HK-2 (cell line): ENCODE measurements around the gene HASPIN.

Experiments used
- DNase-seq: peaks from one replicate; pipeline ENCODE4 v3.0.0-alpha.2; 2018; ENCODE audit not compliant: unreplicated experiment

HASPIN gene

DNA sequence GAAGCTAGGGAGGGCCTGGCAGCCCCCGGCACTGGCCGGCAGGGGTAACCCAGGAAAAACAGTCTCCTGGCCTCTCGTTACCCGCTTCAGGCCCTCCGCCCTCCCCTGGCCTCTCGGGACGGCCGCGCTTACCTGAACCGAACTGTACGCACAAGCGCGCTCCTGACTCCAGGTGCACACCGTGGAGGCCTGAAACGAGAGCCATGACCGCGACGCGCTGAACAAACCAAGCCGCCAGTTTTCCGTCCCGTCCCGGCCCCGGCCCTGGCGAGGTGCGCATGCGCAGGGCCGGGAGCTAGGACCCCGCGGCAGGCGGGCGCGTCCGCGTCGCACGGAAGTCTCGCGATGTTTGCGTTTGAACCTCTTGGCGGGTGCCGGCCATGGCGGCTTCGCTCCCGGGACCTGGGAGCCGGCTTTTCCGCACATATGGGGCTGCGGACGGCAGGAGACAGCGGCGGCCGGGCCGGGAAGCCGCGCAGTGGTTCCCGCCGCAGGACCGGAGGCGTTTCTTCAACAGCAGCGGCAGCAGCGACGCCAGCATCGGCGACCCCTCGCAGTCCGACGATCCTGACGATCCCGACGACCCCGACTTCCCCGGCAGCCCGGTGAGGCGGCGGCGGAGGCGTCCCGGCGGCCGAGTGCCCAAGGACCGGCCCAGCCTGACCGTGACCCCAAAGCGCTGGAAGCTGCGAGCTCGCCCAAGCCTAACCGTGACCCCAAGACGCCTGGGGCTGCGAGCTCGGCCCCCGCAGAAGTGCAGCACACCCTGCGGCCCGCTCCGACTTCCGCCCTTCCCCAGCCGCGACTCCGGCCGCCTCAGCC, at the start of gene HASPIN:
Gene HASPIN (plus strand): TSS at position 348 of the 822 bp plus-strand sequence. CDS start 33 bp downstream, at position 381.
- DNase-seq: peak; percentile 93

DNA sequence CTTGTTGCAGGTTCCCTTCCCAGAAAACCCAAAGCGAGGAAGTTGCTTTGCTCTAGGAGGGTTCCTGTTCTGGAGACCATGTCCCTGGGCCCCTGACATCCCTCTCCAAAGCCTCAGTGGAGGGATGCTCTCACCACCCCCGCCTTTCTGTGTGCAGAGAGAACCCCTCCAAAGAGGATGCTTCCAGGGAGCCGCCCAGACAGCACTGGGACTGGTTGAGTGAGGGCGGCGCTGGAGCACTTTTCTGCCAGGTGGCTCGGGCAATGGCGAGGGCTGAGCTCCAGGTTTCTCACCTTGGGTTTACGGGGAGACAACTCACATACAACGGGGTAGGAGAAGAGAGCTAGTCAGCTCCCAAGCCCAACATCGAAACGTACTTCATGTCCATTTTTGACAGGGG, 47.8 kb upstream of the HASPIN start:
- no peak for DNase-seq

DNA sequence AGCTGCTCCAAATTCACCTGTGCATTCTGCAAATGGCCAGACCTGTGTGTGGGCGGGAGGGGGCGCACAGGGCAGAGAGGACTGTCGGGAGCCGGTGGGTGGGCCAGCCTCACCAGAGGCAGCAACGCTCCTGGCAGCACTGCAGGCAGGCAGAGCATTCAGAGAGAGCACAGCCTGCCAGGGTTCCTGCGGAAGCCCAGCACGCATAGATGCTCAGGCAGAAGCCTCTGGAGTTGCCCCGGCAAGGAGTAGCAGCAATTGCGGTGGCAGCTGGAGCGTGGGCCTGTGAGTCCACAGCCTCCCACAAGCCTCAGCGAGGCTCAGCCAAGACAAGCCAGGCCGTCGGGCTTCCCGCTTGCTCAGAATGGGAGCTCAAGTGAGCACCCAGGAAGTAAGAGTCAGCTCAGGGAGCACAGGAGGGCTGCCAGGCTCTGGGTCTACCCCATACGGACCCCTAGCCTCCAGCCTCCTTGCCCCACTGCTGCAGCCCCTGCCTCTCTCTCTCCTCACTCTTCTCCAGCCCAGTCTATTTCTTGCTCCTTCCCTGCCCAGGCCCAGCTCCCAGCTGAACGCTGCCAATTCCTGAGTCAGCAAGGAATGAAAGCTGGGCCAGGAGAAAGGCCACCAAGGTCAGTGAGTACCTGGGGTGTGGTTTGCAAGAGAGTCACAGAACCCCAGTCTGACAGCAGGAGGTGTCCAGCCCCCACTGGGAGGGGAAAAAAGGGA, 45.4 kb upstream of the HASPIN start:
- no peak for DNase-seq

DNA sequence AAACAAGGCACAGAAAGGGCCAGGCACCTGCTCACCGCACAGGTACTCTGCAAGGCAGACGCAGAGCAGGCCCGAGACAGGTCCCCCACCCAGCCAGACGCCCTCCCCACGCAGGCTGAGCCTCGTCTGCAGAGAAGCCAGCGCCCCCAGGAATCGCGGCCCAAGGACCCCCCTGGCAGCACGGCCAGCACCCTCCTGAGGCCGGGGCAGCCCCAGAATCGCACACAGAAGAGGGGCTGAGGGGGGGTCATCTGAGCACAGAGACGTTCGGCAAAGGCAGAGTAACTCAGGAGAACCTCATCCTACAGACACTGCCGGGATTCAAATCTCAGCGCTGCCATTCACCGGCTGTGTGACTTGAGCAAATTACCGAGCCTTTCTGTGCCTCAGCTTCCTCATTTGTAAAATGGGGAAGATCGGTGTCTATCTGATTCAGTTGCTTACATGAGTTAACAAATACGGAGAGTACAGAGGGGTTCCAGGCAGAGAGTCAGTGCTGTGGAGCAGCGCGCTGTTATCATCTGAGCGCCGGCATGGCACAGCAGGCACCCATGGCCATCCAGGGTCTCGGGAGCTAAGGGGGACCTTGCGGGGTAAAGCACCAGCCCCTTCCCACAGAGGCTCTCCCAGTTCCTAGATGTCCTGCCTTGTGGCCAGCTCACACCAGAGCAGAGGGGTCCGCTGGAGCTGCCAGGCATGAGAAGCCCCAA, 44.7 kb upstream of the HASPIN start:
- no peak for DNase-seq

DNA sequence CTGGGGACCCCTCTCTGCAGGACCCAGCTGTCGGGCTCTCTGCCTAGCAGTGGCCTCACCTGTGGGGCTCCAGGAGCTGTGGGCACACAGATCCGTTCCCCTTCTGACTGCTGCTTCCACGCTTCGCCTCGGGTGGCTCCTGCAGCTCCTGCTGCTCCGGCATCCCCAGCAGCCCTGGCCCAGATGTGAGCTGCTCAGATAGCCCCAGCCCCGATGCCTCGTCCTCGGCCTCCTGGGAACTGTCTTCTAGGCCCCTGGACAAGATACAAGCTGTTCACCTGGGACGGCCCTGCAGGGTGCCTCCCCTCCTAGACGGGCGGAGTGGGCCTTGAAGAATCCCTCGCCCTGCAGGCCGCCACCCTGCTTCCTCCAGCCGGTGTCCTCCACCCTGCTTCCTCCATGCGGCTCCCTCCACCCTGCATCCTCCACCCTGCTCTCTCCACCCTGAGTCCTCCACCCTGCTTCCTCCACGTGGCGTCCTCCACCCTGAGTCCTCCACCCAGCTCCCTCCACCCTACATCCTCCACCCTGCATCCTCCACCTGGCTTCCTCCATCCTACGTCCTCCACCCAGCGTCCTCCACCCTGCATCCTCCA, 44.1 kb upstream of the HASPIN start:
- no peak for DNase-seq

DNA sequence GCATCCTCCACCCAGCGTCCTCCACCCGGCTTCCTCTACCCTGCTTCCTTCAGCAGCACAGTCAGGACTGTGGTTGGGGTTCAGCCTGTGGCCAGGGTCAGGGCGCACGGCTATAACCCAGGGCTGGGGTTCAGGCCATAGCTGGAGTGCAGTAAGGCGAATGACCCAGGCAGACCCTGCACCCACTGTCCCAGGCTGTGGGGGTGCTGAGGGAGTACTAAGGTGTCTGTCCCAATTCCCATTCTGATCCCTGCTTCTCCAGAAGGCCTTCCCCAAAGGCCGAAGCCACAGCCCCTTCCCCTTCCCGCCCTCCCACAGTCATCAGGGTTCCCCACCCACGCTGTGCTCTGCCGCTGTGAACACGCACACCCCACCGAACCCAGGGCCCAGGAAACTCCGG, 42.6 kb upstream of the HASPIN start:
- DNase-seq: no peak

DNA sequence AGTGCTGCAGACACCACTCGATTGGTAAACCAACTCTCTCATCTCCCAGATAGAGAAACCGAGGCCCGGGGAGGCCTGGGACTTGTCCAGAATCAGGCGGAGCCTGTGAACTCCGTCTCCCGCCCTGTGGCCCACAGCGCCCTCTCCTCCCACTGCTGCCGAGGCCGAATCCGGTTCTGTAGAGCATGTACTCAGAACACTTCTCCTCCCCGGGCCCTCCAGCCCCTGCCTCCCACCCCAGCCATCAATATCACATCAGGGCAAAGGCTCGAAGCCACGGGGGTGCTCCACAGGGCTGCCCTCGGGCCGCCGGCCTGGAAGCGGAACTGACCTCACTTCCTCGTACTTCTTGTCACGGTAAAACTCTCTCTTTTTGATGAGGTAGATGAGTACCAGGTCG, 42.1 kb upstream of the HASPIN start:
- DNase-seq: no peak

DNA sequence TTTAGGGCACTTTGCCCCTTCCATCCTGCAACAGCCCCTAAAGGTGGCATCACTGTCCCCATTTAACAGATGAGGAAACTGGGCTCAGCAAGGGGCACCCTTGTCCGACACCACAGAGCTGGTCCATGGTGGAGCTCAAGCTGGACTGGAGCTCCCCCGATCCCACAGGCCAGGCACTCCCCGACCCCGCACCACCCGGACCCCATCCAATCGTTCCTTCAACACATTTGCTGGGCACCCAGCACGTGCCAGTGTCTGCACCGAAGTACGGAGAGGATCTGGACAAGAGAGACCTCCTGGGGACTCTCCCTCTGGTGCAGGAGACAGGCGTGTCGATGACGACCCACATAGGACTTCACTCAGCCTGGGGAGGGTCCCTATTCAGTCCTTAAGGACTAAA, 41.7 kb upstream of the HASPIN start:
- no peak for DNase-seq

DNA sequence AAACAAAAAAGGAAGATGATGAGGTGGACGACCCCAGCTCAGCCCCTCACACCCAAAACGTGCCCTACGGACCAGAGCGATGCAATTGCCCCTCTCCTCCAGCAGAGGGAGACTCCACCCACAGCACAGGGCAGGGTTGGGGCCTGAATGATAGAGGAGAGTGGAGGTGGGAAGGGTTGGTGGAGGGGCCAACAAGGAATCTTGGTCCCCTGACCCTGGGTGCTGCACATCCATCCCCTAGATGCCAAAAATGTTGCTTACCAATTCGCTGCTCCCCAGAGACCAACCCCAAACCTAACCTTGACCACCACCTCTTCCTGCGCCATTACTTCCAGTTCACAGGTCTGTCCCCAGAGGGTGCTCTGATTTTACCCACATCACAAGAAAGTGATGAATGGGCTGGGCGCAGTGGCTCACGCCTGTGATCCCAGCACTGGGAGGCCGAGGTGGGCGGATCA, 40.6 kb upstream of the HASPIN start:
- no peak for DNase-seq

DNA sequence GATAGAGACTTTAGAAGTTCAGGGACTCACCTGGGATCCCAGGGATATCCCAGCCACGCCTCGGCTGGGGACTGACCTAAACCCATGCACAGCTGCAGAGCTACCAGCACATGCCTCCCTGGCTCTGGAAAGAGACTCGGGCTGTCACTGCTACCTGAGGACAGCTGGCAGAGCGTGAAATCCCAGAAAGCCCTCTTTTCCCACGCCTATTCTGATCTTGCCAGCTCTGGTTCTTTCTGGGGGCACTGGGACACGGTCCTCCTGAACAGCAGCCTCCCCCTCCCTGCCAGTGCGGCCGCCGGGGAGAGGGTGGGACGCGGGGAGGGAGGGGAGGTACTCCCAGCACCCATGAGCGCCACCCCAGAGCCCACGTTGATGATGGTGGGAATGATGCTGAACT, 38.5 kb upstream of the HASPIN start:
- DNase-seq: no peak

DNA sequence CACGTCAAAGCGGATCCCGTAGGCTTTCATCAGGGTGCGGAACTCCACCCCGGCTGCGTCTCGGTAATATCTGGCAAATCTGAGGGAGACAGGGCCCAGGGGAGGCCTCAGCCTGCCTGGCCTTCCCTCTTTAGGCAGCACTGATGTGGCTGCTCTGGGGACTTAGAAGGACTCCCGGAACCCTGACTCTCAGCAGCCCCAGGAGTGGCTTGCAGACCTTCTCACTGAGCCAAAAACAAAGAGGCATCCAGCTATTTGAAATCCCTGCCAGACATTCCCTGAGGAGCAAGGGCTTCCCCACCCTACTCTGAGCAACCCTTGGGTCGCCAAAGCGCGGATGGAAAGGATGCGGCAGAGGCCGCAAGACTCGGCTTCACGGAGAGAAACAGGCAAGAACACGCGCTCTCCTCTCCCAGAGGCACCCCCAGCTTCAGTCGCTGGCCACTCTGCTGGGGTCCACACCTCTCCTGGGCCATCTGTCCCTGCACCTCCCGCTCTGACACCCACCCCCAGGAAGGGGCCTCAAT, 35.6 kb upstream of the HASPIN start:
- DNase-seq: no peak

DNA sequence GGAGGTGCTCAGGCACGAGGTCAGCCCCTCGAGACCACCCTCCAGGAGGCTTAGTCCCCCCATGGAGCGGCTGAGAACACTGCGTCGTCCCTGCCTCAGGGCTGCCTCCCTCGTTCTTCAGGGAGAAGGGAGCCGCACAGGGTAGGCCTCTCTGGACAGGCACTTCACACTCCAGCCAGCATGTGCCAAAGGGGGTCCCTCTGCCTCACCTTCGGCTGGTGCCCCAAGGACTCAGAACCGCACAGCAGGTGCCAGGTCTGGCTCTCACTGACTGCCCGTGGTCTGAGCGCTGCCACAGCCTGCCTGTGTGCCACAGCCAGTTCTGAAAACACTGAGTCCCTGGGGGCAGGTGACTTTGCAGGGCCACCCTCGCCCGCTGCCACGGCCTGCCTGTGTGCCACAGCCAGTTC, 34.8 kb upstream of the HASPIN start:
- no peak for DNase-seq

DNA sequence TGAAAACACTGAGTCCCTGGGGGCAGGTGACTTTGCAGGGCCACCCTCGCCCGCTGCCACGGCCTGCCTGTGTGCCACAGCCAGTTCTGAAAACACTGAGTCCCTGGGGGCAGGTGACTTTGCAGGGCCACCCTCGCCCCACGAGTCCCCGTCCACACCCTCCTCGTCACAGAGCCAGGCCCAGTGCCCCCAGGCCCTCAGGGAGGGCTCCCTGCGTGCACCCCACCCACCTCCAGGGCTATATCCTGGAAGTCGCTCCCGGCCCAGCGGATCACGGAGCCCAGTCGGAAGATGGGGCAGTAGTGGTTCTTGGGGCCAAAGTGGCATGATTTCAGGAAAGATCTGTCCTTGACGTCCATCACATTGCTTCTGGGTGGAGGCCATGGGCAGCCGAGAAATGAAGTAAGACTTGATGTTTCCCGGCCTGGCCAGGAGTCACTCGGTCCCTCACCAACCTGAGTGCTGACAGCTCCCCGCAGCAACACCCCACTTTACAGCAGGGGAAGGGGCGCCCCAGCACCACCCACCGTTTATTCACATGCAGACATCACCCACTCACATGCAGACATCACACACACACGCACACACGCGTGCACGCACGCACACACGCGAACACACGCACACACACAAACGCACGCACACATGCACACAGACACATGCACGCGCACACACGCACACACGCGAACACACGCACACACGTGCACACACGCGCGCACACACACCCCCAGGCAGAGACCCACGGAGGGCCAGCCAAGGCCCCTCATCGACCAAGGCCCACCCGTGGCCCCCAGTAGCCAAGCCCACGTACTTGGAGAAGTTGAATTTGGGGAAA, 34.2 kb upstream of the HASPIN start:
- no peak for DNase-seq

DNA sequence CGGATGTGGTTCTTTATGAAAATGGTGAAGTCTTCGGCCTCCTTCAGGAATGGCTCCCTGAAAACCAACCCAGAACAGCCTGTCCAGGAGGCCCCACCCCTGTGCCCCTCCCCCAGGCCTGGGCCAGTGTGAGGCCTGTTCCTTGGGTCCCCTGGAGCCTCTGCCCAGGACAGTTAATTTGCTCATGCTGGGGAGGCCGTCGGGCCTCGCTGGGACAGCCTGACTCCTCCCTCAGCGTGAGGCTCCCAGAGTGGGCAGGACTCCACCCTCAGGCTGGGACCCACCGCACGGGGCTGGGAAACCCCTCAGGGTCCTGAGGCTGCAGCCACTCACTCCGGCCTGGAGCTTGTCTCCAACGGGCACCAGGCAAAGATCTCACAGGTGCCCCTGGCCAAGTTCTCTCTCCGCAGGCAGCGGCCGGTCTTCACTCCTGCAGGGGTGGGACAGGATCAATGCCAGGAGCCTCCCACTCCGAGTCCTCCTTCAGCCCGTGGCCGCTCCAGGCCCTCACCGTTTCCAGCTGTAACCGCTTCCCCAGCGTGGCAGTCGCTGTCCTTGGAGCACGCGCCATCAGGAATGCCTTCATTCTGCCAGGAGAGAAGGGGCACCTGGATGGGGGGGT, 33.5 kb upstream of the HASPIN start:
- no peak for DNase-seq

DNA sequence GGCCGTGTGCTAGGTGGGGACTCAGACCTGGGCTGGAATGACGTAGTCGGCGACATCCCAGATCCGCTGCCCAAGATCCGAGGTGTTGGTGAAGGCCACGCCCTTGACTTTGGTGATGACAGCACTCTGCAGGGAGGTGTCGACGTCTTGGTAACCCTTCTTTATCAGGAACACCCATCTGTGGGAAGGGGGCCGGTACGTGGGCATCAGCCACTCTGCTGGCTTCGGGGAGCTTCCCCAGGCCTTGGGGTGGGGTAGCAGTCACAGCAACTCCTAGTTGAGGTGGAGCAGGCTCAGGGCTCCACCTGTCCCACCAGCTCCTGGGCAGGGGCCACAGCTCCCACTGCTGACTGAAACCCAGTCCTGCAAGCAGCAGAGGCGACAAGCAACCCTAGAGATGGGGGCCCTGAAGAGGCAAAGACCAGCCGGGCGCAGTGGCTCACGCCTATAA, 32.1 kb upstream of the HASPIN start:
- no peak for DNase-seq

DNA sequence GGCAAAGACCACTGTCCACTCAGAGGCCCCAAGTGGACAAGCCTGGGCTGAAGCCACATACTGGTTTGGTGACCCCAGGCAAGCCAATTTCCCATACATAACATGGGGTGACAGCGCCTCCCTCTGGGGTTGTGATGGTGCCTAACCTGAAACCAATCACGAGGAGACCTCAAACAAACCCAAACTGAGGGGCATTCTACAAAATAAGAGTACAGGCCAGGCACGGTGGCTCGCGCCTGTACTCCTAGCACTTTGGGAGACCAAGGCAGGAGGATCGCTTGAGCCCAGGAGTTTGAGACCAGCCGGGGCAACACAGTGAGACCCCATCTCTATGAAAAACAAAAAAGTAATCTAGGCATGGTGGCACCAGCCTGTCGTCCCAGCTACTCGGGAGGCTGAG, 31.4 kb upstream of the HASPIN start:
- no peak for DNase-seq

DNA sequence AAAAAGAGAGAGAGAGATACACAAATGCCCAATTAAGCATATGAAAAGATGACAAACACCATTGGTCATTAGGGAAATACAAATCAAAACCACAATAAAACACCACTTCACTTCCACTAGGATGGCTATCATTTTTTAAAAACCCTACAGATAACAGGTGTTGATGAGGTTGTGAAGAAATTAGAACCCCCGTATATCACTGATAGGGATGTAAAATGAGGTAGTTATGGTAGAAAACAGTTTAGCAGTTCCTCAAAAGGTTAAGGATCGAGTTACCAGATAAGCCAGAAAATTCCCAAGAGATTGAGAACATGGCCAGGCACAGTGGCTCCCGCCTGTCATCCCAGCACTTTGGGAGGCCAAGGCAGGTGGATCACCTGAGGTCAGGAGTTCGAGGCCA, 30.6 kb upstream of the HASPIN start:
- no peak for DNase-seq

DNA sequence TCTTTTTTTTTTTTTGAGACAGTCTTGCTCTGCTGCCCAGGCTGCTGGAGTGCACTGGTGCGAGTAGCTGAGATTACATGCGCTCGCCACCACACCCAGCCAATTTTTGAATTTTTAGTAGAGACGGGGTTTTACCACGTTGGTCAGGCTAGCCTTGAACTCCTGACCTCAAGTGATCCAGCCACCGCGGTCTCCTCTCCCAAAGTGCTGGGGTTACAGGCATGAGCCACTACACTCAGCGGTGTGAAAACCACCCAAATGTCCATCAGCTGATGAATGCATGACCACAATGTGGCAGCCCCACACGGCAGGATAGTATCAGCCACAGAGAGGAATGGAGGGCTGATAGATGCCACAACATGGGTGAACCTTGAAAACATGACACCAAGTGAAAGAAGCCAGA, 29.9 kb upstream of the HASPIN start:
- DNase-seq: peak; percentile 39

DNA sequence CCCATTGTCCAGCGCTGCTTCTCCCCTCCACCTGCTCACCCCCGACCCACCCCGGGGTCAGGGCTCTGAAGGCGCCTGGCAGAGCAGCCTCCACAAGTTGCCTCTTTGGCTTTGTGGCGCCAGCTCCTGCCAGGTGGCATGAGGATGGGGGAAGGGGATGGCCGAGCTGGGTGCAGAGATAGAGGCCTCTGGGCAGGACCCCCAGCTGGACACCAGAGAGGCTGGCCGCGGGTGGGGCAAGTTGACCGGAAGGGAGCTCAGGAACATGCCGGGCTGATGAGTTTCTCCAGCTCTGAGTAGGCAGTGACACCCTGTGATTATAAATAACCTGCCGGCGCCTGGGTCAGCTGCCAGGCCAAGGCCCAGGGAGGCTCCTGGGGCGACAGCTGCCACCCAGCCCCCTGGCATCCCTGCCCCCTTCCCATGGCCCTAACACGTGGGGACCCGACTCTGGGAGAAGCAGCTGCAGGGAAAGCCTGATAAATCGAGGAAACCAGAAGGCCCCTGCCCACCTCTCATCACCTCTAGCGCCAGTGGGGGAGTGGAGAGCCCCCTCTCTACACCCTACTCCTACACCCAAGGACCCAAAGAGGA, 28.5 kb upstream of the HASPIN start:
- peak; percentile 59 for DNase-seq
